HG02885 (cell line): ENCODE measurements around the gene NAA40.

Experiments
- ATAC-seq: cut with Tn5 transposase; IDR thresholded peaks from one replicate; pipeline ENCODE4 v1.9.1; 2021; ENCODE audit warnings: mild to moderate bottlenecking; ENCODE audit not compliant: unreplicated experiment, poor library complexity

Gene NAA40

GRCh38 chr11:63979426-63979825 is 40.6 kb downstream of the NAA40 start:
- ATAC-seq = no peak

- peak; percentile 56 for ATAC-seq
Measured at GRCh38 chr11:63985812-63986155, 47.0 kb downstream of the NAA40 start.

- peak; percentile 91 for ATAC-seq
Measured at GRCh38 chr11:63986156-63986931, 47.5 kb downstream of the NAA40 start, which contains the start of gene OTUB1. Gene OTUB1 (plus strand): TSS chr11:63986438. CDS start chr11:63986457, 19 bp downstream.

GRCh38 chr11:63986932-63987513 is 48.2 kb downstream of the NAA40 start:
- ATAC-seq = no peak

- no peak for ATAC-seq
Measured at GRCh38 chr11:63991558-63991957, 52.8 kb downstream of the NAA40 start.

- ATAC-seq = no peak
Measured at GRCh38 chr11:63993100-63993499, 54.3 kb downstream of the NAA40 start.

- ATAC-seq = no peak
Measured at GRCh38 chr11:63993993-63994392, 55.2 kb downstream of the NAA40 start.

GRCh38 chr11:63996512-63996911 is 57.7 kb downstream of the NAA40 start:
- ATAC-seq = no peak

GRCh38 chr11:63997104-63997700 is 58.4 kb downstream of the NAA40 start:
- no peak for ATAC-seq

GRCh38 chr11:63997801-63998337 is 59.1 kb downstream of the NAA40 start:
- no peak for ATAC-seq

GRCh38 chr11:63998558-63999348 is 60.0 kb downstream of the NAA40 start:
- no peak for ATAC-seq

GRCh38 chr11:63999349-64000025 is 60.7 kb downstream of the NAA40 start:
- ATAC-seq = no peak

- peak; percentile 71 for ATAC-seq
Measured at GRCh38 chr11:64000026-64000739, 61.4 kb downstream of the NAA40 start.

- no peak for ATAC-seq
Measured at GRCh38 chr11:64000740-64001483, 62.1 kb downstream of the NAA40 start.

GRCh38 chr11:64001484-64002420 is 63.0 kb downstream of the NAA40 start:
- no peak for ATAC-seq

GRCh38 chr11:64003807-64004589 is 65.2 kb downstream of the NAA40 start:
- no peak for ATAC-seq

- no peak for ATAC-seq
Measured at GRCh38 chr11:64004590-64004984, 65.8 kb downstream of the NAA40 start.
